H1 (cell line): ENCODE data around the gene CRHR1. TPM values are rescaled to one million over a fixed set of nuclear protein-coding genes. Genes with fewer than 3 reads are reported as not detected.

Source experiments
- EZH2 ChIP-seq: fragments of 200-600 bp; sonication (generic); IDR thresholded peaks from 2 replicates; pipeline ENCODE4 v1.7.1; 2012; ENCODE audit warnings: low read depth, mild to moderate bottlenecking, moderate library complexity, low read length, inconsistent platforms; ENCODE audit not compliant: severe bottlenecking
- HDAC2 ChIP-seq, 2 experiments: fragments of 300-600 bp in 1 of 2; sonication (generic) in 1 of 2; IDR thresholded peaks; 2 replicates each; pipeline ENCODE4 v1.6.1; 2011 to 2012; ENCODE audit warnings: low read depth in 2 of 2, low read length in 2 of 2, mild to moderate bottlenecking in 2 of 2, moderate library complexity in 2 of 2, borderline replicate concordance in 1 of 2, inconsistent platforms in 1 of 2
- POLR2A ChIP-seq, 2 experiments: IDR thresholded peaks; 1 replicate in 1 of 2; 2 replicates in 1 of 2; pipeline ENCODE4 v1.6.1; 2011; ENCODE audit warnings: low read depth in 2 of 2, low read length in 2 of 2, mild to moderate bottlenecking in 2 of 2; ENCODE audit errors: control extremely low read depth in 1 of 2
- RBBP5 ChIP-seq: IDR thresholded peaks from 2 replicates; pipeline ENCODE4 v1.7.1; 2012; ENCODE audit warnings: low read depth, mild to moderate bottlenecking, inconsistent platforms, low read length, moderate library complexity, borderline replicate concordance
- RXRA ChIP-seq: IDR thresholded peaks from 2 replicates; pipeline ENCODE4 v1.6.1; 2011; ENCODE audit warnings: low read depth, mild to moderate bottlenecking, low read length, moderate library complexity; ENCODE audit not compliant: insufficient read depth
- SIN3A ChIP-seq, 2 experiments: IDR thresholded peaks in 1 of 2; conservative IDR thresholded peaks in 1 of 2; 2 replicates each; pipeline ENCODE4 v1.6.1; 2011 to 2012; ENCODE audit warnings: low read length in 2 of 2, improper control_type of control experiment in 1 of 2, low read depth in 1 of 2, mild to moderate bottlenecking in 1 of 2
- SIRT6 ChIP-seq: IDR thresholded peaks from one replicate; pipeline ENCODE4 v1.7.1; 2012; ENCODE audit warnings: low read length, inconsistent platforms
- polyA plus RNA-seq, 7 experiments: library from polyadenylated mRNA; depleted of rRNA in 3 of 7; stranded (reverse) in 5 of 7; unstranded in 2 of 7; fragments of >200 nt in 5 of 7; fragments of 200-250 nt in 2 of 7; gene quantifications; 1 replicate in 5 of 7; 2 replicates in 1 of 7; 4 replicates in 1 of 7; pipeline versions ENCODE4 v1.2.1 to v1.2.3, GENCODE V29; 2011 to 2013; ENCODE audit warnings: missing spikeins in 2 of 7, mixed read lengths in 2 of 7
- total RNA-seq: library from RNA; stranded (reverse); fragmentation: NEBNext Ultra II Directional; extraction: Animal tissue kit (Norgen Biotek cat#: 25700); gene quantifications from 2 replicates; pipeline ENCODE4 v1.2.1, GENCODE V29; 2021
- TF ChIP-seq, protein P1 (sequence below): fragments of 300-600 bp; sonication (generic); IDR thresholded peaks from 2 replicates; pipeline ENCODE4 v1.7.1; 2012; ENCODE audit warnings: low read length, moderate library complexity, mild to moderate bottlenecking, inconsistent platforms; ENCODE audit not compliant: insufficient replicate concordance

CRHR1 gene
- total and polyA plus RNA-seq, 2 of the 8 experiments (the other 6 are each of a cell fraction or from before 2014, with no cell fraction given), result 0.56 to 1.7 TPM

DNA sequence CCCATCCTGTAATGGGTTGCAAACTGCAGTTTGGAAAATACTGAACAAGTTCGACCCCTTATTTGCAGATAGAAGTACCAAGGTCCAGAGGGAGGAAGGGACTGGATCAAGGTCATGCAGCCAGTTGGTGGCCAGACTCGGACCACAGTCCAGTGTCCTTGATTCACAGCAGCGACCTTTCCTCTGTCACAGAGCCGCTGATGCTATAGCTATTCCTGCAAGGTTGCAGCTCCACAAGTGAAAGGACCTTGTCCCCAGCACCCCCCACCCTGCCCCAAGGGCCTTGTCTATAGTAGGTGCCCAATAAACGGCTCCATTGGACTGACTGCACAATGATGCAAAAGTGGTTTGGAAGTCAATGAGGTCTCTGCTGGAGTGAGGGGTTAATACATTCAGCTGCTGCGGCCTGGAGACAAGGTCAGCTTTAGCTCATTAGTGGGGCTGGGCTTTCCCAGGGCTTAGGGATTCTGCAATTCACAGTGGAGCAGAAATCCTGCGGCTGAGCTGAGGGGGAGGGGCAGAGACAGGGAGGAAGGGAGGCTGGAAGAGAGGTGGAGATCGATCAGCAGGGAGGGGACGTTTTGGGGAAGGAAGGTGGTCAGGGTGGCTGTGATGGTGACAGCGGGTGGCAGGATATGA lies 13.4 kb upstream of the CRHR1 start (continued):
- TF ChIP-seq, protein P1, sequence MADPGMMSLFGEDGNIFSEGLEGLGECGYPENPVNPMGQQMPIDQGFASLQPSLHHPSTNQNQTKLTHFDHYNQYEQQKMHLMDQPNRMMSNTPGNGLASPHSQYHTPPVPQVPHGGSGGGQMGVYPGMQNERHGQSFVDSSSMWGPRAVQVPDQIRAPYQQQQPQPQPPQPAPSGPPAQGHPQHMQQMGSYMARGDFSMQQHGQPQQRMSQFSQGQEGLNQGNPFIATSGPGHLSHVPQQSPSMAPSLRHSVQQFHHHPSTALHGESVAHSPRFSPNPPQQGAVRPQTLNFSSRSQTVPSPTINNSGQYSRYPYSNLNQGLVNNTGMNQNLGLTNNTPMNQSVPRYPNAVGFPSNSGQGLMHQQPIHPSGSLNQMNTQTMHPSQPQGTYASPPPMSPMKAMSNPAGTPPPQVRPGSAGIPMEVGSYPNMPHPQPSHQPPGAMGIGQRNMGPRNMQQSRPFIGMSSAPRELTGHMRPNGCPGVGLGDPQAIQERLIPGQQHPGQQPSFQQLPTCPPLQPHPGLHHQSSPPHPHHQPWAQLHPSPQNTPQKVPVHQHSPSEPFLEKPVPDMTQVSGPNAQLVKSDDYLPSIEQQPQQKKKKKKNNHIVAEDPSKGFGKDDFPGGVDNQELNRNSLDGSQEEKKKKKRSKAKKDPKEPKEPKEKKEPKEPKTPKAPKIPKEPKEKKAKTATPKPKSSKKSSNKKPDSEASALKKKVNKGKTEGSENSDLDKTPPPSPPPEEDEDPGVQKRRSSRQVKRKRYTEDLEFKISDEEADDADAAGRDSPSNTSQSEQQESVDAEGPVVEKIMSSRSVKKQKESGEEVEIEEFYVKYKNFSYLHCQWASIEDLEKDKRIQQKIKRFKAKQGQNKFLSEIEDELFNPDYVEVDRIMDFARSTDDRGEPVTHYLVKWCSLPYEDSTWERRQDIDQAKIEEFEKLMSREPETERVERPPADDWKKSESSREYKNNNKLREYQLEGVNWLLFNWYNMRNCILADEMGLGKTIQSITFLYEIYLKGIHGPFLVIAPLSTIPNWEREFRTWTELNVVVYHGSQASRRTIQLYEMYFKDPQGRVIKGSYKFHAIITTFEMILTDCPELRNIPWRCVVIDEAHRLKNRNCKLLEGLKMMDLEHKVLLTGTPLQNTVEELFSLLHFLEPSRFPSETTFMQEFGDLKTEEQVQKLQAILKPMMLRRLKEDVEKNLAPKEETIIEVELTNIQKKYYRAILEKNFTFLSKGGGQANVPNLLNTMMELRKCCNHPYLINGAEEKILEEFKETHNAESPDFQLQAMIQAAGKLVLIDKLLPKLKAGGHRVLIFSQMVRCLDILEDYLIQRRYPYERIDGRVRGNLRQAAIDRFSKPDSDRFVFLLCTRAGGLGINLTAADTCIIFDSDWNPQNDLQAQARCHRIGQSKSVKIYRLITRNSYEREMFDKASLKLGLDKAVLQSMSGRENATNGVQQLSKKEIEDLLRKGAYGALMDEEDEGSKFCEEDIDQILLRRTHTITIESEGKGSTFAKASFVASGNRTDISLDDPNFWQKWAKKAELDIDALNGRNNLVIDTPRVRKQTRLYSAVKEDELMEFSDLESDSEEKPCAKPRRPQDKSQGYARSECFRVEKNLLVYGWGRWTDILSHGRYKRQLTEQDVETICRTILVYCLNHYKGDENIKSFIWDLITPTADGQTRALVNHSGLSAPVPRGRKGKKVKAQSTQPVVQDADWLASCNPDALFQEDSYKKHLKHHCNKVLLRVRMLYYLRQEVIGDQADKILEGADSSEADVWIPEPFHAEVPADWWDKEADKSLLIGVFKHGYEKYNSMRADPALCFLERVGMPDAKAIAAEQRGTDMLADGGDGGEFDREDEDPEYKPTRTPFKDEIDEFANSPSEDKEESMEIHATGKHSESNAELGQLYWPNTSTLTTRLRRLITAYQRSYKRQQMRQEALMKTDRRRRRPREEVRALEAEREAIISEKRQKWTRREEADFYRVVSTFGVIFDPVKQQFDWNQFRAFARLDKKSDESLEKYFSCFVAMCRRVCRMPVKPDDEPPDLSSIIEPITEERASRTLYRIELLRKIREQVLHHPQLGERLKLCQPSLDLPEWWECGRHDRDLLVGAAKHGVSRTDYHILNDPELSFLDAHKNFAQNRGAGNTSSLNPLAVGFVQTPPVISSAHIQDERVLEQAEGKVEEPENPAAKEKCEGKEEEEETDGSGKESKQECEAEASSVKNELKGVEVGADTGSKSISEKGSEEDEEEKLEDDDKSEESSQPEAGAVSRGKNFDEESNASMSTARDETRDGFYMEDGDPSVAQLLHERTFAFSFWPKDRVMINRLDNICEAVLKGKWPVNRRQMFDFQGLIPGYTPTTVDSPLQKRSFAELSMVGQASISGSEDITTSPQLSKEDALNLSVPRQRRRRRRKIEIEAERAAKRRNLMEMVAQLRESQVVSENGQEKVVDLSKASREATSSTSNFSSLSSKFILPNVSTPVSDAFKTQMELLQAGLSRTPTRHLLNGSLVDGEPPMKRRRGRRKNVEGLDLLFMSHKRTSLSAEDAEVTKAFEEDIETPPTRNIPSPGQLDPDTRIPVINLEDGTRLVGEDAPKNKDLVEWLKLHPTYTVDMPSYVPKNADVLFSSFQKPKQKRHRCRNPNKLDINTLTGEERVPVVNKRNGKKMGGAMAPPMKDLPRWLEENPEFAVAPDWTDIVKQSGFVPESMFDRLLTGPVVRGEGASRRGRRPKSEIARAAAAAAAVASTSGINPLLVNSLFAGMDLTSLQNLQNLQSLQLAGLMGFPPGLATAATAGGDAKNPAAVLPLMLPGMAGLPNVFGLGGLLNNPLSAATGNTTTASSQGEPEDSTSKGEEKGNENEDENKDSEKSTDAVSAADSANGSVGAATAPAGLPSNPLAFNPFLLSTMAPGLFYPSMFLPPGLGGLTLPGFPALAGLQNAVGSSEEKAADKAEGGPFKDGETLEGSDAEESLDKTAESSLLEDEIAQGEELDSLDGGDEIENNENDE, result no peak
- TF ChIP-seq RXRA (no peak), SIRT6 (no peak), RBBP5 (no peak), HDAC2 (IDR thresholded peaks at IDR 0.05; ENCODE audit: borderline replicate concordance in 1 of 2, low read depth in 2 of 2, low read length in 2 of 2) (no peak), POLR2A (IDR thresholded peaks at IDR 0.05; ENCODE audit: control extremely low read depth in 1 of 2, low read depth in 2 of 2, low read length in 2 of 2) (no peak), SIN3A (conservative IDR thresholded peaks at IDR 0.05 in 1 of 2, IDR thresholded peaks at IDR 0.05 in 1 of 2; ENCODE audit: low read depth in 1 of 2, low read length in 2 of 2) (no peak), EZH2 (no peak)
